GM21390 (cell line): ENCODE results near the gene ADAM12.
"Not testable (repeated sequence)": the region's sequence is repeated elsewhere in the genome, so short reads cannot be mapped to it uniquely, and the experiment has no call there.

Source experiments
- ATAC-seq: cut with Tn5 transposase; IDR thresholded peaks from one replicate; pipeline ENCODE4 v1.9.1; 2021; ENCODE audit not compliant: unreplicated experiment

The ADAM12 gene

GRCh38 chr10:126186766-126187165 is 201.5 kb downstream of the ADAM12 start:
- no peak for ATAC-seq

GRCh38 chr10:126185676-126186447 is 202.4 kb downstream of the ADAM12 start:
- ATAC-seq = no peak

- no peak for ATAC-seq
Observed at GRCh38 chr10:126181626-126182025, 206.7 kb downstream of the ADAM12 start.

- no peak for ATAC-seq
Observed at GRCh38 chr10:126179637-126180036, 208.6 kb downstream of the ADAM12 start.

GRCh38 chr10:126177417-126178030 is 210.8 kb downstream of the ADAM12 start:
- ATAC-seq = no peak

GRCh38 chr10:126175641-126176262 is 212.5 kb downstream of the ADAM12 start:
- ATAC-seq = no peak

- ATAC-seq = not testable (repeated sequence)
Observed at GRCh38 chr10:126172755-126173154, 215.5 kb downstream of the ADAM12 start.

GRCh38 chr10:126171555-126171954 is 216.7 kb downstream of the ADAM12 start:
- ATAC-seq = no peak

- ATAC-seq = no peak
Observed at GRCh38 chr10:126170776-126171175, 217.5 kb downstream of the ADAM12 start.

- ATAC-seq = no peak
Observed at GRCh38 chr10:126170371-126170770, 217.9 kb downstream of the ADAM12 start.

- ATAC-seq = no peak
Observed at GRCh38 chr10:126169899-126170298, 218.4 kb downstream of the ADAM12 start.

GRCh38 chr10:126166797-126167196 is 221.5 kb downstream of the ADAM12 start:
- ATAC-seq = no peak

GRCh38 chr10:126165874-126166273 is 222.4 kb downstream of the ADAM12 start:
- ATAC-seq = no peak

- ATAC-seq = no peak
Observed at GRCh38 chr10:126163506-126163905, 224.8 kb downstream of the ADAM12 start.

- no peak for ATAC-seq
Observed at GRCh38 chr10:126161691-126162090, 226.6 kb downstream of the ADAM12 start.

- no peak for ATAC-seq
Observed at GRCh38 chr10:126160971-126161630, 227.2 kb downstream of the ADAM12 start.

GRCh38 chr10:126160571-126160970 is 227.7 kb downstream of the ADAM12 start:
- no peak for ATAC-seq

GRCh38 chr10:126158133-126158892 is 230.0 kb downstream of the ADAM12 start:
- ATAC-seq = no peak

- no peak for ATAC-seq
Observed at GRCh38 chr10:126157189-126157588, 231.1 kb downstream of the ADAM12 start.

- ATAC-seq = no peak
Observed at GRCh38 chr10:126156503-126156902, 231.8 kb downstream of the ADAM12 start.

- no peak for ATAC-seq
Observed at GRCh38 chr10:126156012-126156411, 232.3 kb downstream of the ADAM12 start.
